GM21528 (cell line): ENCODE data around the gene HARS1.
A peak's percentile ranks its signal among the peaks of the same experiment; 100 is the strongest.
"Not testable (repeated sequence)": the region's sequence is repeated elsewhere in the genome, so short reads cannot be mapped to it uniquely, and the experiment has no call there.

Experiments used
- ATAC-seq: cut with Tn5 transposase; IDR thresholded peaks from one replicate; pipeline ENCODE4 v1.9.1; 2021; ENCODE audit warnings: mild to moderate bottlenecking, moderate library complexity; ENCODE audit not compliant: unreplicated experiment, low FRiP score

Gene HARS1

GRCh38 chr5:140690941-140691924 is at the start of gene HARS1, which contains the start of gene HARS2:
Gene HARS1 (minus strand): TSS chr5:140691370. CDS start chr5:140691304, 66 bp downstream.
Gene HARS2 (plus strand): TSS chr5:140691455. CDS start chr5:140691649, 194 bp downstream.
- ATAC-seq, result peak; percentile 99

DNA sequence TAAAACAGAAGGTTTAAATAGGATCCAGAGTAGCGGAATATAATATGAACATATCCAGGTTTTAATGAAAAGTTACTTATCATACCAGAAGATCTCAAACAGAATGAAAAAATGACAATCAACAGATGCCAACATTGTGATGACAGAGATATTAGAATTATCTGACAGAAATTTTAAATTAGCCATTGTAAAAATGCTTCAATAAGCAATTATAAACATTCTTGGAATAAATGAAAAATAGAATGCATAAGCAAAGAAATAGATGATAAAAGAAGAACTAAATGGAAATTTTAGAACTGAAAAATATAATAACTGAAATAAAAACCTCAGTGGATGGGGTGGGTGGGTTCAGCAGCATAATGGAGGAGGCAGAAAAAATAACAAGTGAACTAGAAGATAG is 46.3 kb upstream of the HARS1 start:
- no peak for ATAC-seq

- no peak for ATAC-seq
Measured at GRCh38 chr5:140734354-140734753, 43.2 kb upstream of the HARS1 start.

- ATAC-seq, result no peak
Measured at GRCh38 chr5:140733098-140733497, 41.9 kb upstream of the HARS1 start.

- ATAC-seq, result peak; percentile 84
Measured at GRCh38 chr5:140725799-140726471, 34.8 kb upstream of the HARS1 start.

DNA sequence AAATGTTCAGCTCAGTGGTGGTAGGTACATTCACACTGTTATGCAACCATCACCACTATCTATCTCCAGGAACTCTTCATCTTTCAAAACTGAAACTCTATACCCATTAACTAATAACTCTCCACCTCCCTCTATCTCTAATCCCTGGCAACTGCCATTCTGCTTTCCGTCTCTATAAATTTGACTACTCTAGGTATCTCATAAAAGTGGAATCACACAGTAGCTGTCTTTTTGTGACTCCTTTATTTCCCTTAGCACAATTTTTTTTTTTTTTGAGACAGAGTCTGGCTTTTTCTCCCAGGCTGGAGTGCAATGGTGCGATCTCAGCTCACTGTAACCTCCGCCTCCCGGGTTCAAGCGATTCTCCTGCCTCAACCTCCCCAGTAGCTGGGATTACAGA is 30.2 kb upstream of the HARS1 start:
- not testable (repeated sequence) for ATAC-seq

DNA sequence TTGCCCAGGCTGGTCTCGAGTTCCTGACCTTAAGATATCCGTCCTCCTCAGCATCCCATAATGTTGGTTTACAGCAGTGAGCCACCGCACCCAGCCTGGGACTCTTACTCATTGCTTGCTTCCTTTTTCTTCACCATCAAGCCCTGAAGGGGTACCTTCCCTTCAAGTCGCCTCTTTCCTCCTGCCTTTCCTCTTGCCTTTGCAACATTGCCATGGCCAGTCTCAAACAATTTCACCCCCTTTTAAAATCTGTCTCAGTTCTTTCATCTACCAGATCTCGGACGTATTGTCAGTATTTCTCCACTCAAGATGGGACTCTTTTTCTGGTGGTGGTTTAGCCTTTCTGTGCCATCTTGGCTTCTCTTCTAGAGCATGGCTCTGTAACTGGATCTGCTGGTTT is 29.6 kb upstream of the HARS1 start:
- not testable (repeated sequence) for ATAC-seq

- no peak for ATAC-seq
Measured at GRCh38 chr5:140718266-140718592, 27.1 kb upstream of the HARS1 start.

GRCh38 chr5:140716238-140716637 is 25.1 kb upstream of the HARS1 start:
- ATAC-seq, result not testable (repeated sequence)

GRCh38 chr5:140713562-140714094 is 22.5 kb upstream of the HARS1 start:
- ATAC-seq, result no peak

GRCh38 chr5:140711794-140712193 is 20.6 kb upstream of the HARS1 start:
- no peak for ATAC-seq

- peak; percentile 92 for ATAC-seq
Measured at GRCh38 chr5:140710899-140711552, 19.9 kb upstream of the HARS1 start.

DNA sequence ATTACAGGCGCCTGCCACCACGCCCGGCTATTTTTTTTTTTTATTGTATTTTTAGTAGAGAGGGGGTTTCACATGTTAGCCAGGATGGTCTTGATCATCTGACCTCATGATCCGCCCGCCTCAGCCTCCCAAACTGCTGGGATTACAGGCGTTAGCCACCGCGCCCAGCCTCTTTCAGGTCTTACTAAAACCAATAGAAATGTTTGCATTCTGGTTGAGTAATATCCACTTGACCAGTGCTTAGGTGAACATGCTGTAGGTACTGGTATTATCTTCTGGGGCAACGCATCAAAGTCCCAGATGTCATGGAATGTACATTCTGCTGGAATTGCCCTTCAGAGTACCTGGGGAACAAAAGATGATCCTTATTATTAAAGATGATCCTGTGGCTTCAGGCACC is 17.6 kb upstream of the HARS1 start:
- not testable (repeated sequence) for ATAC-seq

DNA sequence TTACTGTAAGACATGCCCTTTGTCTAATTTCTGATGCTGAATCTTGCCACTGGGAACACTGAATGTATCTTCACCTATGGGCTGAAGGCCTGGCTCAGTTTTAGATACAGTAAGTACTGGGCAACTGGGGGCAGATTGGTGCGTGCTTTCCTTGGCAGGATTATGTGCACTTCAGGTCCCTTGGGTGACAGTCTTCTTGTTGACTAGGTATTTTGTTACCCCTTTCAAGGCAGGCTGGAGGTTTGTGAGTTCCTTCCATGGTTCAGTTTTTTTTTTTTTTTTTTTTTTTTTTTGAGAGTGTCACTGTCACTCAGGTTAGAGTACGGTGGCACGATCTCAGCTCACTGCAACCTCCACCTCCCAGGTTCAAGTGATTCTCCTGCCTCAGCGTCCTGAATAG is 16.6 kb upstream of the HARS1 start:
- no peak for ATAC-seq

DNA sequence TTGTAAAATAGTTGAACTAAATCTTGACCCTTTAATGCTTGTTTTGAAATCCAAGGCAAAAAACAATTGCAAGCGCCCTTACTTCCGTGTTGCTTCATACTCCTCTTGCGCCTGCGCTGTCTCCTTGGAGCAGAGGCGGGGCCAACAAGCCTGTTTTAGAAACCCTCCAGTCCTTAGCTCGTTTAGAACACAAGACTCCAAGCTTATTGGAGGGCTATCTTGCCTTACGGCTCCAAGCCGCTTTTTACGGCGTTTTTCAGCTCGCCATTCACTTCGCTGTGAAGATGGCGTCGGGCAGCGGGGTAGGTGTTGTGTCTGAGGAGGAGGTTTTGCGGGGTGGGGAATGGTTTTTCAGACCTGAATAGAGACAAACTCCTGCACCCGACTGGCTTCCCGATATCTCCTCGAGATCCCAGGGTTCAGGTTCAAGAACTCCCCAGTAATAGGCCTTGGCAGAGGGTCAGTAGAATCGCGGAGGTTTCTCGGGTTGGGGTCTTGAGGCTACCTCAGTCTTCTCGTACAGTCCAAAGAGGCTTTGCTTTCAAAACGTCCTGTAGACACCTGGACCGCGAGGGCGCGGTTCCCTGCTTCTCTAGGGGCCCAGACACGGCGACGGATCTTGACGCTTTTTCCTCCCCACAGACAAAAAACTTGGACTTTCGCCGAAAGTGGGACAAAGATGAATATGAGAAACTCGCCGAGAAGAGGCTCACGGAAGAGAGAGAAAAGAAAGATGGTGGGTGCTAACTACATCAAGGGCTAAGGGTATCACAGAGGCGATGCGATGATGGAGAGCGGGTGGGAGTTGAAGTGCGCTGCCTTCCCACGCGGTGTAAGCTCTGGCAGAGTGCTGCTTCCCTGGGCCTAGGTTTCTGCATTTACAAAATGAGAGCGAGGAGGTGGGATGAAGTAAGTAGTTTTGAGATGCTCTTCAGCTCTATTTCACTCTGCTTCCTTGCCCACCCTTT is 9.3 kb upstream of the HARS1 start, which contains the start of gene ZMAT2:
ZMAT2 (plus strand) TSS at position 271 of the 968 bp plus-strand sequence; CDS start at position 285, 14 bp downstream.
- peak; percentile 97 for ATAC-seq

DNA sequence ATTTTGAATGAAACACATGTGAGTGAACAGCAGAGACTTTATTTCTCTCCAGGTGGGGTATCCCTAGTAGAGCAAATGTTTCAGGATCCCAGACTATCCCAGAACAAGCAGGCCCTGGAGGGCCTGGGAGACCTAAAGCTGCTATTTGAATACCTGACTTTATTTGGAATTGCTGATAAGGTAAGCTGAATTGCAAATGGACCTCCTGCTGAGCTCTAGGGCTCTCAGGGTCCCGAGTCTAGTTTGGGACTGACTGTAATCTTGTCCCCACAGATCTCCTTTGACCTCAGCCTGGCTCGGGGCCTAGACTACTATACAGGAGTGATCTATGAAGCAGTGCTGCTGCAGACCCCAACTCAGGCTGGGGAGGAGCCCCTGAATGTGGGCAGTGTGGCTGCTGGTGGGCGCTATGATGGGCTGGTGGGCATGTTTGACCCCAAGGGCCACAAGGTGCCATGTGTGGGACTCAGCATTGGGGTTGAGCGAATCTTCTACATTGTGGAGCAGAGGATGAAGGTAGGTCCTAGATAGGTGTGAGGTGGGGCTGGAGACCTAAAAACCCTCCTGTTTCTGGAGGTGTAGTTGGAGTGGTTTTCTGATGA is 5.8 kb upstream of the HARS1 start:
- no peak for ATAC-seq

GRCh38 chr5:140694276-140694675 is 3.1 kb upstream of the HARS1 start:
- ATAC-seq, result no peak

DNA sequence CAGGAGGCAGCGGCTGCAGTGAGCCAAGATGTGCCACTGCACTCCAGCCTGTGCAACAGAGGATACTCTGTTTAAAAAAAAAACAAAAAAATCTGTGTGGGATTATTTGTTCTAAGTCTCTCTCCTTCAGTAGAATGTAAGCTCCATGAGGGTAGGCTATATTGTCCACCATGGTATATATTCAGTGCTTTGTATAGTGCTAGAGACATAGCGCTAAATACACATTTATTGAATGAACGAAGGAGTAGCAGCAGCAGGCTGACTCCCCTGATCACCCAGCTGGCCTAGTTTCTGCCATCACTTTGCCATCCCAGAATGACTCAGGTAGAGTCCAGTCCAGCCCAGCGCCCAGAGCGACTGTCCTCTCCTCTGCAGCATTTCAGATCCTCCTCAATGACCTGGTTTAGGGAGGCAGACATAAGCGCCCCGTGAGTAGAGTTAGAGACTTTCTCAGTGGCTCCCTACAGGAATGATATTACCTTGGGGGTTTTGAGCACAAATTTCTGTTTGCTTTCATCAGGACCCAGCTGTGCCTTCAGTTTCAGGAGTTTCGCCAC is 716 bp downstream of the HARS1 start:
- ATAC-seq, result no peak

- no peak for ATAC-seq
Measured at GRCh38 chr5:140678993-140679392, 12.2 kb downstream of the HARS1 start.
